SK-N-MC (cell line): ENCODE results near the gene WDR27.

Source experiments
- DNase-seq: peaks from one replicate; pipeline ENCODE4 v3.0.0-alpha.2; 2011; ENCODE audit warnings: low read depth, low spot score
- H3K27ac ChIP-seq: fragments of 200-600 bp; sonication (generic); 2 replicates; pipeline ENCODE4 v1.5.1; 2016; ENCODE audit warnings: mixed run types
- H3K36me3 ChIP-seq: fragments of 200-600 bp; sonication (generic); 2 replicates; pipeline ENCODE4 v1.6.1; 2017; ENCODE audit warnings: antibody characterized with exemption, low read length, mixed read lengths; ENCODE audit not compliant: insufficient read depth
- H3K4me3 ChIP-seq: fragments of 200-600 bp; sonication (generic); 2 replicates; pipeline ENCODE4 v1.5.1; 2016
- H3K9ac ChIP-seq: fragments of 200-600 bp; sonication (generic); 2 replicates; pipeline ENCODE4 v1.8.0; 2017; ENCODE audit warnings: mixed run types, mixed read lengths; ENCODE audit not compliant: insufficient read length
- H3K9me3 ChIP-seq: fragments of 200-600 bp; sonication (generic); 2 replicates; pipeline ENCODE4 v1.6.1; 2017; ENCODE audit warnings: low read depth, mild to moderate bottlenecking, antibody characterized with exemption, low read length, moderate library complexity, mixed read lengths
- EZH2 ChIP-seq: fragments of 200-600 bp; sonication (generic); IDR thresholded peaks from one replicate; pipeline ENCODE4 v1.6.1; 2017; ENCODE audit warnings: antibody characterized with exemption
- FOXP2 ChIP-seq: optimal IDR thresholded peaks from 2 replicates; pipeline ENCODE3; 2011; ENCODE audit warnings: mild to moderate bottlenecking, moderate library complexity; ENCODE audit not compliant: insufficient read depth; ENCODE audit errors: extremely low read length, control extremely low read depth
- POLR2AphosphoS5 ChIP-seq: IDR thresholded peaks from 2 replicates; pipeline ENCODE4 v1.6.1; 2012; ENCODE audit warnings: mild to moderate bottlenecking, low read depth, low read length, borderline replicate concordance

WDR27 gene

DNA sequence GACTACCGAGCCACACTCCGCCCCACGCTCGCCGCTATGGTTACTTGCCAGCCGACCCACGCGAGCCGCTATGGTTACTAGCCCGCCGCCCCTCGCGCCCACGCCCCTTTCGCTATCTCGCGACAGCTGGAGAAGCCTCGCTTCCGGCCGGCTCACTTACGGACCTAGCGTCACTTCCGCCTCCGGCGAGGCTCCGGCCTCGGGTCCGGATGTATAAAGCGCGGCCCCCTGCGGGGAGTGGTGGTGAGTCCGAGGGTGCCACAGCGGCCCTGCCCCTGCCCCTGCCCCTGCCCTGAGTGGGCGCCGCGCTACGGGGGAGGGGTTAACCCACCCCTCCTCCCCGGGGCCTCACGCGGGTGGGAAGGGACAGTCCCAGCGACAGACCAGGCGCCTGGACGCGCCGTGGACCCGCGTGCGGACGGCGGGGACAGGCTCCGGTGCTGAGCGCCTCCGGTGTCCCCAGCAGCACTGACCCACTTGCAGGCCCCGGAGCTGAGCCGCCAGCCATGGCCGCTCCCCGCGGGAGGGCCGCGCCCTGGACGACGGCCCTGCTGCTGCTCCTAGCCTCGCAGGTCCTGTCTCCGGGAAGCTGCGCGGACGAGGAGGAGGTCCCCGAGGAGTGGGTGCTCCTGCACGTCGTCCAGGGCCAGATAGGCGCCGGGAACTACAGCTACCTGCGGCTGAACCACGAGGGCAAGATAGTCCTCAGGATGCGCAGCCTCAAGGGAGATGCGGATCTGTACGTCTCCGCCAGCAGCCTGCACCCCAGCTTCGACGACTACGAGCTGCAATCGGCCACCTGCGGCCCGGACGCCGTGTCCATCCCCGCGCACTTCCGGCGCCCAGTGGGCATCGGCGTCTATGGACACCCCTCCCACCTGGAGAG, at the start of gene WDR27, which contains the start of gene C6orf120:
Gene WDR27 (minus strand): TSS at position 76 of the 886 bp plus-strand sequence. CDS start 13,024 bp downstream, outside the sequence.
Gene C6orf120 (plus strand): TSS at position 173 of the 886 bp plus-strand sequence. CDS start 334 bp downstream, at position 507.
- Histone ChIP-seq H3K9ac (peak within 1 kb of the TSS; percentile 95), H3K4me3 (peak within 1 kb of the TSS; percentile 95), H3K36me3 (peaks cover 24% of the 10 kb centered on the region), H3K27ac (peak within 1 kb of the TSS; percentile 66), H3K9me3 (no peaks in the 10 kb centered on the region)
- TF ChIP-seq EZH2, result no peak
- TF ChIP-seq POLR2AphosphoS5, result peak; percentile 99
- TF ChIP-seq FOXP2, result peak; percentile 25
- DNase-seq, result peak; percentile 35

DNA sequence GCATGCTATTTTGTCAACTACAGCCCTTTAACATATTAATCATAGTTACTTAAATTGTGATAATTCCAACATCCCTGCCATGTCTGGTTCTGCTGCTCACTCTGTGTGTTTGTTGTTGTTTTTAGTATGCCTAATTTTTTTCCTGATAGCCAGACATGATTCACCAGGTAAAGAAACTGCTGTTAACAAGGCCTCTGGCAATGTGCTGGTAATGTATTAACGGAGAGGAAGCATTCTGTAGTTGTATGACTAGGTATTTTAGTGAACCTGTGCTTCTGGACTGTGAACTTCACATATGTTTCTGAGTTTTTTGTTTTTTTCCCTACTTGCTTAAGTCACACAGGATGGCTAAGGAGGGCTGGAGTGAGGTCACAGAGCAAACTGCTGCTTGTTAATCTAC, 44.7 kb upstream of the WDR27 start:
- no peaks in the 10 kb centered on the region; the same call in 1 of the 2 replicates for H3K9me3 ChIP-seq
- H3K9ac ChIP-seq, result no peak overlapping the region
- no peak overlapping the region for H3K4me3 ChIP-seq
- TF ChIP-seq EZH2, result no peak
- no peak for TF ChIP-seq FOXP2
- no peak for TF ChIP-seq POLR2AphosphoS5
- H3K36me3 ChIP-seq, result no peaks in the 10 kb centered on the region
- H3K27ac ChIP-seq, result no peak overlapping the region
- no peak for DNase-seq

DNA sequence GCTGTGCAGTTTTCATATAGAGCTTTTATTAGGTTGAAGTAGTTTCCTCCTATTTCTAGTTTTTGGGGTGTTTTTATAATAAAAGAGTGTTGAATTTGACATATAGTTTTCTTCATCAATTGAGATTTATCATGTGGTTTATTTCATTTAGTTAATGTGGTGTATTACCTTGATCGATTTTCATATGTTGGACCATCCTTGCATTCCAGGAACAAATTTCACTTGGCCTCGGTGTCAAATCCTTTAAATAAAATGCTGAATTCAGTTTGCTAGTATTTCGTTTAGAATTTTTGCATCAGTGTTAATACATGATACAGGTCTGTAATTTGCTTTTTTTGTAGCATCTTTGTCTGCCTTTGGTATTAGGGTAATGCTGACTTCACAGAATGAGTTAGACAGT, 43.6 kb upstream of the WDR27 start:
- Histone ChIP-seq H3K9me3 (no peaks in the 10 kb centered on the region; the same call in 1 of the 2 replicates), H3K9ac (no peak overlapping the region), H3K27ac (no peak overlapping the region), H3K36me3 (no peaks in the 10 kb centered on the region), H3K4me3 (no peak overlapping the region)
- TF ChIP-seq FOXP2, result no peak
- no peak for TF ChIP-seq POLR2AphosphoS5
- no peak for TF ChIP-seq EZH2
- no peak for DNase-seq

DNA sequence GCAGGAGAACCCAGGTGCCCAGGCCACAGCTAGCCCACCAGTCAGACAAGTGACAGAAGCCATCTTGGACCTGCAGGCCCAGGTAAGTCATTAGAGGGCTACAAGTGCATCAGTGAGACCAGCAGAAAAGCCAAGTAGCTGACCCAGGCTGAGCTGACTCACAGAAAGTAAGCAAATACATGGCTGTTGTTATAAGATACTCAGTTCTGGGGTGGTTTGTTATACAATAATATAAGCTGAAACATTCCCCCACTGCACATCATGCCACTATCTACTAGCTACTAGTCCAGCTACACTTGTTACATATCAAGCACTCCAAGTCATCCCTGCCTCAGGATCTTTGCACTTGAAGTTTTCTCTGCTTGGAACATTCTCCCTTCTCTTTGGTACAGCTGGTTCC, 39.5 kb upstream of the WDR27 start:
- TF ChIP-seq FOXP2 (no peak), EZH2 (no peak), POLR2AphosphoS5 (no peak)
- Histone ChIP-seq H3K9me3 (no peaks in the 10 kb centered on the region; the same call in 1 of the 2 replicates), H3K4me3 (no peak overlapping the region), H3K27ac (no peak overlapping the region), H3K36me3 (no peaks in the 10 kb centered on the region), H3K9ac (no peak overlapping the region)
- DNase-seq, result no peak

DNA sequence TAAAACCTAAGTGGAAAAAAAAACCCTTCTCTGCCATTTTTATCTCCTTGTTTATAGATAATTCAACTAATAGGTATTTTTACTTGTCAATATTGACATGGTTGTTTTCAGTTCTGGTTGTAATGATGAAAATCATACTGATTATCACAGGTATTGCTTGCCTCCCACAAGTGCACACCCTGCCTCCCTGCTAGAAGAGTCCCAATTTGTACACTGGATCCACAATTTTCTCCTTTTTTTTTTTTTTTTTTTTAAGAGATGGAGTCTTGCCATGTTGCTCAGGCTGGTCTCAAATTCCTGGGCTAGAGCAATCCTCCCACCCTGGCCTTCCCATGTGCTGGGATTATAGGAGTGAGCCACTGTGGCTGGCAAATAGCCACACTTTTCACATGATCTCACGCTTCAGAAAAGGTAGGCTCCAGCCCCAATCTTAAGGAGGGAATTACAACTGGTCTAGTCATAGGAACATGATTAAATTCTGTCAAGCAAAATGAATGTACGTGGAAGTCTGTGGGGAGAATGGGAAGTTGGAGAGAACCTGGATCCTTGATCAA, 37.2 kb upstream of the WDR27 start:
- TF ChIP-seq EZH2, result no peak
- TF ChIP-seq FOXP2, result no peak
- TF ChIP-seq POLR2AphosphoS5, result no peak
- Histone ChIP-seq H3K9me3 (no peaks in the 10 kb centered on the region), H3K9ac (no peak overlapping the region), H3K36me3 (no peaks in the 10 kb centered on the region), H3K27ac (no peak overlapping the region), H3K4me3 (no peak overlapping the region)
- no peak for DNase-seq

DNA sequence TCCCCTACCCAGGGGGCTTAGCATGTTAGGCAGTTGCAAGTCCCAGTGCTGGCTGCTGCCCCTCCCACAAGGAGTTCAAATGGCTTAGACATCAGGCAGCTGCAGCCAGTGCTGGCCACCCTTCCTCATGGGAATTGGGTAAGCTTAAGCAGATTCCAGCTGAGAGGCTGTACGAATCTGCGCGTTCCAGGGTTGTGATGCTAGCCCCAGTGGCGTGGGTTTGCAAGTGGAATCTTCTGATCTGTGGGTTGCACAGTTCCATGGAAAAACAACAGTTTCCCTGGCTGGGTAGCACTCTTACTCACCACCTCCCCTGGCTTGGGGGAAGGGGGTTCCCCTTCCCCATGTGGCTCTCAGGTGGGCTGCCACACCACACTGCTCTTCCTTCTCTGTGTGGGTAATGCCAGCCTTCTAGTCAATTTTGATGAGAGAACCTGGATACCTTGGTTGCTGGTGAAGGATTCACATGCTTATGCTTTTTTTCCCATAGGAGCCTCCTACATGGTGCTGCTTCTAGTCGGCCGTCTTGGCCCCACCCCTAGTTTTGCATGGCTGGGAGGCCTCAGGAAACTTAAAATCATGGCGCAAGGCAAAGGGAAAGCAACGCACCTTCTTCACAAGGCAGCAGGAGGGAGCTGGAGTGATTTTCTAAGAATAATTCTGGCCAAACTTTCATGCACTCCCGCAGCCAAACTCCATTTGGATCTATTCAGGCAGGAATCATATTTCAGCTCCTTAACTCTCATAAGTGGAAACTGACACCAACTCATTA, 36.6 kb upstream of the WDR27 start:
- no peak for TF ChIP-seq FOXP2
- TF ChIP-seq EZH2, result no peak
- no peak for TF ChIP-seq POLR2AphosphoS5
- Histone ChIP-seq H3K27ac (no peak overlapping the region), H3K36me3 (no peaks in the 10 kb centered on the region), H3K4me3 (no peak overlapping the region), H3K9me3 (no peaks in the 10 kb centered on the region), H3K9ac (no peak overlapping the region)
- no peak for DNase-seq

DNA sequence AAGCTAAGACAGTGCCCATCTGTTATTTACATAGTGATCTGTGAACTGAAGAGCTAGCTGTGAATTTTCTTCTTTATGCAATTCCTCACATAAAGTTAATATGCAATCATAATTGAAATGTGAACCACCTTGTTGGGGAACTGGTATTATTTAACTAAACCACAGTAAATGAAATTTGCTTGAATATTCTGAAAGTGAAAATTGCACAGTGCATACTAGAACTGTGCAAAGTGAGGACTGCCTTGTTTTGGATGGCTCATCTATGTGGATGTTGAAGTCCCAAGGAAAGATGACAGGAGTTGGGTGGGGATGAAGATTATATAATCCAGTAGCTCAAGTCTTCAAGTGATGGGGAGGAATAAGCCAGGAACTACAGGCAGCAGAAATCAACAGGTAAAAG, 28.1 kb upstream of the WDR27 start:
- no peak for DNase-seq
- no peak overlapping the region for H3K27ac ChIP-seq
- no peaks in the 10 kb centered on the region for H3K36me3 ChIP-seq
- no peak overlapping the region for H3K9ac ChIP-seq
- H3K4me3 ChIP-seq, result no peak overlapping the region
- TF ChIP-seq FOXP2 (no peak), EZH2 (no peak), POLR2AphosphoS5 (no peak)
- no peaks in the 10 kb centered on the region for H3K9me3 ChIP-seq

DNA sequence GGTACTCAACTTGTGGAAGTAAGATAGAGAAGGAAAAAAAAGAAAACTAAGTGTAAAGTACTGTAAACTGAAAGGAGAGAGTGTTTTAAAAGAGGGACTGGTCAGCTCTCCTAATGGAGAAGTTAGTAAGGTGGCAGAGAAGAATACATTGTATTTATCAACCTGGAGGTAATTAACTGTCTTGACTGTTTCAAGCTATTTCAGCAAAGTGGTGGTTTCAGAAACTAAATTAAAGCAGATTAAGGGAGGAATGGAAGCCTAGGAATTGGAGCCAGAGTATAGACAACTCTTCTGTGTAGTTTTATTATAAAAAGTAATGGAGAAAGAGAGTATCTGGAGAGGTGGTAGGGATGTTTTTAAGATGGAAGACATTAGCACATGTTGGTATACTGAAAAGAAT, 25.1 kb upstream of the WDR27 start:
- H3K27ac ChIP-seq, result no peak overlapping the region
- H3K4me3 ChIP-seq, result no peak overlapping the region
- no peaks in the 10 kb centered on the region for H3K36me3 ChIP-seq
- no peak overlapping the region for H3K9ac ChIP-seq
- no peaks in the 10 kb centered on the region for H3K9me3 ChIP-seq
- TF ChIP-seq POLR2AphosphoS5 (no peak), EZH2 (no peak), FOXP2 (no peak)
- no peak for DNase-seq
